Measurements from ENCODE around the gene FOXO4.

DNA sequence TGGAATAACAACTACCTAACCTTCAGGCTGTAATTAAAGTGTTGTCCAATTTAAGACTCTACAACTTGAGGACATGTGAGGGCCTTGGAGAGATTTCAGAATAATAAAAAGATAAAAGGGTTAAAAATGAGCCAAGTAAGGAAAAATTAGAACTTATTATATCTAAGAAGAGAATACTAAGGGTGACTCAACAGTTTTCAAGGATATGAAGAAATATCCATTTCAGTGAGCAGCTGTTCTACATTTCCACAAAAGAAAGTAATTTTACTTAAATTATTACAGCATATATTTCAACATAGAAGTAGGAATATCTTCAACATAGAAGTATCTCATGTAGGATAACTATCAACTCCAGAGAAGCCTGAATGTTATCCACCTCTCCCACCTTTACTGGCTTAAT, 38.8 kb upstream of the FOXO4 start:
- TF ChIP-seq, protein P1, sequence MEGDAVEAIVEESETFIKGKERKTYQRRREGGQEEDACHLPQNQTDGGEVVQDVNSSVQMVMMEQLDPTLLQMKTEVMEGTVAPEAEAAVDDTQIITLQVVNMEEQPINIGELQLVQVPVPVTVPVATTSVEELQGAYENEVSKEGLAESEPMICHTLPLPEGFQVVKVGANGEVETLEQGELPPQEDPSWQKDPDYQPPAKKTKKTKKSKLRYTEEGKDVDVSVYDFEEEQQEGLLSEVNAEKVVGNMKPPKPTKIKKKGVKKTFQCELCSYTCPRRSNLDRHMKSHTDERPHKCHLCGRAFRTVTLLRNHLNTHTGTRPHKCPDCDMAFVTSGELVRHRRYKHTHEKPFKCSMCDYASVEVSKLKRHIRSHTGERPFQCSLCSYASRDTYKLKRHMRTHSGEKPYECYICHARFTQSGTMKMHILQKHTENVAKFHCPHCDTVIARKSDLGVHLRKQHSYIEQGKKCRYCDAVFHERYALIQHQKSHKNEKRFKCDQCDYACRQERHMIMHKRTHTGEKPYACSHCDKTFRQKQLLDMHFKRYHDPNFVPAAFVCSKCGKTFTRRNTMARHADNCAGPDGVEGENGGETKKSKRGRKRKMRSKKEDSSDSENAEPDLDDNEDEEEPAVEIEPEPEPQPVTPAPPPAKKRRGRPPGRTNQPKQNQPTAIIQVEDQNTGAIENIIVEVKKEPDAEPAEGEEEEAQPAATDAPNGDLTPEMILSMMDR (IDR thresholded peaks at IDR 0.05): no peak
- no peak for TF ChIP-seq POLR2AphosphoS5 (IDR thresholded peaks at IDR 0.05)

Measured in esophagus muscularis mucosa (tissue), 3 donors.